Esophagus muscularis mucosa (tissue), 4 donors: ENCODE data around the gene EHD3. TPM values are rescaled to one million over a fixed set of nuclear protein-coding genes. Genes with fewer than 3 reads are reported as not detected.

Experiments
- DNase-seq: peaks from one replicate; pipeline ENCODE4 v3.0.0-alpha.2; 2017; ENCODE audit errors: extremely low spot score
- H3K27ac ChIP-seq, 4 donors: fragments of 200-600 bp; sonication (generic); replicated peaks in 1 of 4; 1 replicate in 3 of 4; 2 replicates in 1 of 4; pipeline ENCODE4 v1.5.1; 2016 to 2019; ENCODE audit warnings: mild to moderate bottlenecking in 1 of 4
- H3K27me3 ChIP-seq, 4 donors: fragments of 200-600 bp; sonication (generic); one replicate each; pipeline versions ENCODE4 v1.5.1 to v1.6.0; 2016 to 2019
- H3K36me3 ChIP-seq, 4 donors: fragments of 200-600 bp; sonication (generic); one replicate each; pipeline ENCODE4 v1.5.1; 2016 to 2019
- H3K4me1 ChIP-seq, 4 donors: fragments of 200-600 bp; sonication (generic); one replicate each; pipeline ENCODE4 v1.5.1; 2016 to 2019
- H3K4me3 ChIP-seq, 4 donors: fragments of 200-600 bp; sonication (generic); 1 replicate in 2 of 4; 2 replicates in 2 of 4; pipeline ENCODE4 v1.5.1; 2016 to 2019; ENCODE audit warnings: mild to moderate bottlenecking in 4 of 4, moderate library complexity in 1 of 4
- H3K9me3 ChIP-seq, 4 donors: fragments of 200-600 bp; sonication (generic); 1 replicate in 3 of 4; 2 replicates in 1 of 4; pipeline ENCODE4 v1.5.1; 2016 to 2019
- EP300 ChIP-seq: sonication (generic); formaldehyde crosslinking; IDR thresholded peaks from one replicate; pipeline ENCODE4 v1.6.1; 2017; ENCODE audit warnings: antibody characterized with exemption
- POLR2A ChIP-seq: fragments of 450-650 bp; IDR thresholded peaks from one replicate; pipeline ENCODE4 v1.6.1; 2017; ENCODE audit warnings: antibody characterized with exemption, moderate library complexity, mild to moderate bottlenecking, low read depth
- POLR2AphosphoS5 ChIP-seq, 2 donors: sonication (generic); formaldehyde crosslinking; IDR thresholded peaks; one replicate each; pipeline ENCODE4 v1.6.1; 2017; ENCODE audit warnings: antibody characterized with exemption in 2 of 2
- WGBS: methylation state at CpG from one replicate; pipeline ENCODE4 v1.1.5; 2018; 5-methylcytosine and 5-hydroxymethylcytosine counted together
- intact Hi-C: fragments of 100-400 bp; cut with DNase I; formaldehyde crosslinking; loops from one replicate; pipeline ENCODE4 v1.15.1; 2023
- total RNA-seq, 4 donors: library from RNA; depleted of rRNA; stranded (reverse); fragments of >200 nt; gene quantifications; one replicate each; pipeline versions ENCODE4 v1.1.0 to v1.2.1, GENCODE V29; 2016
- TF ChIP-seq, protein P1 (sequence below), 3 experiments: fragments of 200-600 bp in 2 of 3; fragments of 450-650 bp in 1 of 3; sonication (generic) in 2 of 3; IDR thresholded peaks; one replicate each; pipeline ENCODE4 v1.5.1; 2017 to 2019; ENCODE audit warnings: antibody characterized with exemption in 3 of 3, mild to moderate bottlenecking in 2 of 3, moderate library complexity in 1 of 3

Gene EHD3
- total RNA-seq, 4 donors from 2014 or later, result 3.8 to 7.4 (median 4.6) TPM

DNA sequence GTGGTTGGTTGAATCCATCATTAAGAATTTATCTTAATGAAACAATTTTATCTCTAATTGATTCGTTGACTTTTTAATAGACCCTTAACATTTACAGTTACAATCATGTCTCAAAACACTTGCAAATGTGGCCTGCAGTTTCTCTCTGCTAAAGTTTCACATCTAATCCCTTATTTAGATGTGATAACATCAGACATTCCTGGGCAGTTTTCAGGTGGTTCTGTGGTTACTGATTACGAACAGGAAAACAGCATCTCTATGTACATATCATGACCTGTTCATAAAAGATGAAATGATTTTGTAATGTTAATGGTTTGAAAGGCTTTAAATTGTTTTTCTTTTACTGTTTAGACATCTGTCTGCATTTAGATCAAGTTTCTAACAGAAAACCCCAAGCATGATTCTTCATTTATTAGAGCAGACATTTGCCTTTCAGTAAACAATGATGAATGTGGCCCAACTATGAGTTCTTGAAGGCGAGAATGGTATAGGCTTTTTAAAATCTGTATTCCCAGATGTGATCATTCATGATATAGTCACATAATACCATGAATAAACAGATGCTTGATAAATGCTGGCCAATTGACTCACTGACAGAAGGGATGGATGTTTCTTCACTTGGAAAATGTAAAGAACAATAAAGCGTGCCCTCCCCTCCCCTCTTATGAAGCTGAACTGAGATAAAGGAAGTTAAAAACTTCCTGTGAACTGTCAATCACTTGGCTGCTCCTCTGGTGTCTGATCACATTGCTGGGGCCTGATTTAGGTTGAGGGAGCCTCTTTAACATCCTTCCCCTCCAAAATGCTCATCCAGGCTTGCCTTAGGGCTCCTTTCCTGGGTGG, 20.1 kb upstream of the EHD3 start:
- no peak overlapping the region for H3K4me3 ChIP-seq
- no peak for DNase-seq
- TF ChIP-seq POLR2AphosphoS5 (IDR thresholded peaks at IDR 0.05) (no peak), EP300 (no peak)
- TF ChIP-seq, protein P1, sequence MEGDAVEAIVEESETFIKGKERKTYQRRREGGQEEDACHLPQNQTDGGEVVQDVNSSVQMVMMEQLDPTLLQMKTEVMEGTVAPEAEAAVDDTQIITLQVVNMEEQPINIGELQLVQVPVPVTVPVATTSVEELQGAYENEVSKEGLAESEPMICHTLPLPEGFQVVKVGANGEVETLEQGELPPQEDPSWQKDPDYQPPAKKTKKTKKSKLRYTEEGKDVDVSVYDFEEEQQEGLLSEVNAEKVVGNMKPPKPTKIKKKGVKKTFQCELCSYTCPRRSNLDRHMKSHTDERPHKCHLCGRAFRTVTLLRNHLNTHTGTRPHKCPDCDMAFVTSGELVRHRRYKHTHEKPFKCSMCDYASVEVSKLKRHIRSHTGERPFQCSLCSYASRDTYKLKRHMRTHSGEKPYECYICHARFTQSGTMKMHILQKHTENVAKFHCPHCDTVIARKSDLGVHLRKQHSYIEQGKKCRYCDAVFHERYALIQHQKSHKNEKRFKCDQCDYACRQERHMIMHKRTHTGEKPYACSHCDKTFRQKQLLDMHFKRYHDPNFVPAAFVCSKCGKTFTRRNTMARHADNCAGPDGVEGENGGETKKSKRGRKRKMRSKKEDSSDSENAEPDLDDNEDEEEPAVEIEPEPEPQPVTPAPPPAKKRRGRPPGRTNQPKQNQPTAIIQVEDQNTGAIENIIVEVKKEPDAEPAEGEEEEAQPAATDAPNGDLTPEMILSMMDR (IDR thresholded peaks at IDR 0.05), result no peak
- no peaks in the 10 kb centered on the region for H3K9me3 ChIP-seq
- H3K27me3 ChIP-seq, result no peaks in the 10 kb centered on the region
- WGBS, result 24% methylated on average over 4 of the region's 4 CpGs
- H3K27ac ChIP-seq, result no peak overlapping the region
- no peaks in the 10 kb centered on the region for H3K4me1 ChIP-seq
- intact Hi-C loops, result no loop called here
- no peaks in the 10 kb centered on the region for H3K36me3 ChIP-seq

DNA sequence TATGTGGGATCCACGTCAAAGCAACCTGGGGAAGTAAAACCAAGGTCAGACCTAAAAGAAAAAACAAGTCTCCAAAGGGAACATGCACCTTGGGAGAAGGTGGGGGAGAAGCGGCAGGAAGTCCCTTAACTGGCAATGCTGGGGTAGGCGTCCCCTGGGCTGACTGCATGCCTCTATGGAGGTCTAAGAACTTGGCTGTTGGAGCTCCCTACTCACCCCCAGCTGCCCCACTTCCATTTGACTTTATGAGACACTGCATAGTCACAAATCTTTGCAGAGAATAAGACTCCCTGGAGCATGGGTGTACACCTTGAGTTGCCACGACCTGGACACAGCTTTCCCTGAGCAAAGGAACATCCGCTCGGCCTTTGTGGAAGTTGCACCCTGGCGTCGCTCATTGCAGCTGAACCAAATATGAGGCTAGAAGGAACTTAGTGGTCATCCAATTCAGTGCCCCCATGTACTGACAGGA, 19.5 kb upstream of the EHD3 start:
- H3K4me1 ChIP-seq, result no peaks in the 10 kb centered on the region
- DNase-seq, result no peak
- no peak overlapping the region for H3K4me3 ChIP-seq
- 89% methylated on average over 8 of the region's 8 CpGs for WGBS
- H3K9me3 ChIP-seq, result no peaks in the 10 kb centered on the region
- intact Hi-C loops, result no loop called here
- no peaks in the 10 kb centered on the region for H3K36me3 ChIP-seq
- TF ChIP-seq POLR2AphosphoS5 (IDR thresholded peaks at IDR 0.05) (no peak), POLR2A (no peak)
- H3K27me3 ChIP-seq, result peaks cover 0 to 6% (median 0%) of the 10 kb centered on the region in 4 donors
- H3K27ac ChIP-seq, result no peak overlapping the region

DNA sequence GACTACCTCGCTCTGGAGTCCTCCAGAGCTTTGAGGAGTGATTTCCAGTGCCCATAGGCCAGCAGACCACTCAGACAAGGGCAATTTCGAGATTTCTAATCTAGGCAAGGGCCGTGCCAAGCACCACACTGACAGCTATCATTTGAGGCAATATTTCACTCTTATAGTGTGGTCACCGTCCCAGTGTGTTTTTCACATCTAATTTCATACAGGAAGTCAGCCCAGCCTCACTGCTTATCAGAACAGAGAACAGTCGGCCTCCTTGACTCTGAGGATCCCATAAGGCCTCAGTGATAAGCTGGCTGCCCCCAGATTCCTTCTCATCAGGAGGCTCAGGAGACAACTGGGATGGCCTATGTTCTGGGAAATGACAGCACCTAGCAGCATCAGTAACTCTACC, 17.2 kb upstream of the EHD3 start:
- TF ChIP-seq POLR2AphosphoS5 (IDR thresholded peaks at IDR 0.05) (no peak), EP300 (no peak), POLR2A (no peak)
- TF ChIP-seq, protein P1 (IDR thresholded peaks at IDR 0.05), result no peak
- DNase-seq, result no peak
- Histone ChIP-seq H3K4me1 (no peaks in the 10 kb centered on the region), H3K4me3 (no peak overlapping the region), H3K27me3 (peaks cover 0 to 12% (median 0%) of the 10 kb centered on the region in 4 donors), H3K27ac (no peak overlapping the region), H3K36me3 (no peaks in the 10 kb centered on the region), H3K9me3 (no peaks in the 10 kb centered on the region)
- intact Hi-C loops, result no loop called here
- WGBS, result 89% methylated on average over 5 of the region's 5 CpGs

DNA sequence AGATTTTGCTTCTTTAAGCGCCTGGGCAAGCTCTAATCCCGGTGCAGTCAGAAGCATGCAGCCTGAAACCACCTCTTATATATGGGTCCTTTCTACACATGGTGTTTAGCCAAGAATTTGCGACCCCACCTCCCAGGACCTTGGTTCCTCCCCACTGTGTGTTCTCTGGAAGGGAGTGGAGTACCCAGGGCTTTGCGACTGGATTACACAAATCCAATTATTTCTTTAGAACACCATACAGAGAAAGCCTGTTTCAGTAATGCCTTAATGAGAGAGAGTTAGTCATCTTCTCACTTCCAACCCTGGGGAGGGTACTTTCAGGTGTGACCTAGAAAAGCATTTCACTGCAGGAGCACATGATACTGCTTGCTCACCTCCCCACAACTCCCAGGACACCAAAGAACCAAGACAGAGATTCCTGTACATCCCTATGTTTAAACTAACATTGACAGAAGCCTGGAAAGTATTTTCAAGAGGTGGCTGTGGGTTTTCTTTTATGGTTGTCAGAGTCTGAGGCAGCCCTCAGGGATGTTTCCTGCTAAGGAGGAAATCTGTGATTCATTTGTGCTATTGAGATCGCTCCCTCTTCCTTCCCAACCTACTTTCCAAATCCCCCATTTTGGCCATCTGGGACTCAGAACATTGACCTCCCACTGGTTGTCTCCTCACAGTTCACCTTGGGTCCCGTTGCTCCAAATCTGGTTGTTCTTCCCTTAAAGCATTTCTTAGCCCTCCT, 16.3 kb upstream of the EHD3 start, which contains the start of gene CAPN14:
Gene CAPN14, minus strand, starts transcription at position 51 of the 736 bp plus-strand sequence. CDS start 12,068 bp downstream, outside the sequence.
- Histone ChIP-seq H3K4me1 (no peaks in the 10 kb centered on the region), H3K27ac (no peak within 1 kb of the TSS), H3K36me3 (no peaks in the 10 kb centered on the region), H3K4me3 (no peak within 1 kb of the TSS), H3K27me3 (peaks cover 0 to 12% (median 0%) of the 10 kb centered on the region in 4 donors), H3K9me3 (no peaks in the 10 kb centered on the region)
- TF ChIP-seq EP300 (no peak), POLR2AphosphoS5 (IDR thresholded peaks at IDR 0.05) (no peak), POLR2A (no peak)
- TF ChIP-seq, protein P1 (IDR thresholded peaks at IDR 0.05), result no peak
- WGBS, result 78% methylated on average over 6 of the region's 6 CpGs
- intact Hi-C loops, result no loop called here
- DNase-seq, result no peak
